Measurements from ENCODE around the gene TRAFD1. TPM values are rescaled to one million over a fixed set of nuclear protein-coding genes. Genes with fewer than 3 reads are reported as not detected.

The TRAFD1 gene
- total and polyA plus RNA-seq, 2 of the 8 experiments (the other 6 are each of a cell fraction or from before 2014, with no cell fraction given): 18.1 to 33.1 TPM

- TF ChIP-seq CTCF (IDR thresholded peaks at IDR 0.05; ENCODE audit: control extremely low read depth in 1 of 3, insufficient read depth in 1 of 3, low read depth in 1 of 3, low read length in 3 of 3) (no peak), YY1 (IDR thresholded peaks at IDR 0.05; ENCODE audit: low read depth, low read length) (no peak), SAP30 (IDR thresholded peaks at IDR 0.05; ENCODE audit: insufficient read depth, insufficient replicate concordance, low read length) (no peak), SP4 (IDR thresholded peaks at IDR 0.05; ENCODE audit: low read length) (no peak), EZH2 (IDR thresholded peaks at IDR 0.05; ENCODE audit: low read depth, low read length, severe bottlenecking) (no peak), PHF8 (conservative IDR thresholded peaks at IDR 0.05; ENCODE audit: low read depth, low read length) (no peak)
Observed at GRCh38 chr12:112149596-112149995, 24.2 kb downstream of the TRAFD1 start (continued).

Measured in H1 (cell line).